Tibial nerve (tissue), 4 donors: Measurements from ENCODE around the gene TMC7. TPM values are rescaled to one million over a fixed set of nuclear protein-coding genes. Genes with fewer than 3 reads are reported as not detected.

ENCODE experiments used
- DNase-seq, 2 donors: peaks; one replicate each; pipeline ENCODE4 v3.0.0-alpha.2; 2019; ENCODE audit warnings: low spot score in 2 of 2
- H3K27ac ChIP-seq, 4 donors: fragments of 200-600 bp; sonication (generic) in 3 of 4; one replicate each; pipeline ENCODE4 v1.5.1; 2017 to 2019; ENCODE audit warnings: mild to moderate bottlenecking in 1 of 4
- H3K27me3 ChIP-seq, 2 donors: fragments of 200-600 bp; sonication (generic) in 1 of 2; one replicate each; pipeline versions ENCODE4 v1.5.1 to v1.6.0; 2017 to 2019
- H3K36me3 ChIP-seq, 3 donors: fragments of 200-600 bp; sonication (generic); one replicate each; pipeline ENCODE4 v1.5.1; 2018 to 2019
- H3K4me1 ChIP-seq, 4 donors: fragments of 200-600 bp; sonication (generic) in 3 of 4; one replicate each; pipeline ENCODE4 v1.5.1; 2017 to 2019
- H3K4me3 ChIP-seq, 4 donors: fragments of 200-600 bp; sonication (generic) in 3 of 4; one replicate each; pipeline ENCODE4 v1.5.1; 2017 to 2019; ENCODE audit warnings: mild to moderate bottlenecking in 1 of 4, moderate library complexity in 1 of 4
- H3K9me3 ChIP-seq, 4 donors: fragments of 200-600 bp; sonication (generic) in 3 of 4; one replicate each; pipeline ENCODE4 v1.5.1; 2017 to 2019
- EP300 ChIP-seq, 2 donors: sonication (generic); formaldehyde crosslinking; IDR thresholded peaks; one replicate each; pipeline ENCODE4 v1.6.1; 2017; ENCODE audit warnings: antibody characterized with exemption in 2 of 2, mild to moderate bottlenecking in 1 of 2
- POLR2A ChIP-seq, 2 donors: fragments of 450-650 bp; IDR thresholded peaks; one replicate each; pipeline ENCODE4 v1.6.1; 2017; ENCODE audit warnings: antibody characterized with exemption in 2 of 2, mild to moderate bottlenecking in 2 of 2, moderate library complexity in 2 of 2
- WGBS, 2 donors: methylation state at CpG; one replicate each; pipeline ENCODE4 v1.1.5; 2018; 5-methylcytosine and 5-hydroxymethylcytosine counted together
- total RNA-seq, 4 donors: library from RNA; depleted of rRNA; stranded (reverse); fragments of >200 nt; gene quantifications; one replicate each; pipeline ENCODE4 v1.1.0, GENCODE V29; 2016
- TF ChIP-seq, protein P1 (sequence below), 5 experiments: fragments of 200-600 bp in 3 of 5; fragments of 450-650 bp in 2 of 5; sonication (generic) in 3 of 5; IDR thresholded peaks; one replicate each; pipeline ENCODE4 v1.5.1; 2016 to 2019; ENCODE audit warnings: antibody characterized with exemption in 5 of 5, mild to moderate bottlenecking in 3 of 5, moderate library complexity in 2 of 5

The TMC7 gene
- total RNA-seq, 4 donors from 2014 or later, result 3.3 to 8.1 (median 4.5) TPM

DNA sequence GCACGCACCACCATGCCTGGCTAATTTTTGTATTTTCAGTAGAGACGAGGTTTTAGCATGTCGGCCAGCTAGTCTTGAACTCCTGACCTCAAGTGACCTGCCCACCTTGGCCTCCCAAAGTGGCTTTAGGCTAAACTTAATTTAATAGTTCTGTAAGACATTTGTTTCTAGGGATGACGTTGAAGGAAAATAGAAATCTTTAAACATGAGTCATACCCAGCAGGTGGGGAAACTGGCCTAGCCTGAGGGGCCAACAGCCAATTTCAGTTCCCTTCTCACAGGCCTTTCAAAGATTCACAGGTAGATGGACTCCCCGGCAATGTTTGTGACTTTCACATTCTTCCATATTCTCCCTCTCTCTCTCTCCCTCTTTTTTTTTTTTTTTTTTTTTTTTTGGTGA lies 111.9 kb downstream of the TMC7 start:
- Histone ChIP-seq H3K36me3 (no peaks in the 10 kb centered on the region), H3K9me3 (peaks cover 0 to 3% (median 0%) of the 10 kb centered on the region in 4 donors), H3K4me1 (no peaks in the 10 kb centered on the region), H3K27me3 (no peaks in the 10 kb centered on the region), H3K27ac (no peak overlapping the region), H3K4me3 (no peak overlapping the region)
- 67 to 75% methylated on average over 5 of the region's 5 CpGs for WGBS, 2 donors
- no peak for TF ChIP-seq POLR2A (IDR thresholded peaks at IDR 0.05)
- no peak for TF ChIP-seq EP300 (IDR thresholded peaks at IDR 0.05)
- TF ChIP-seq, protein P1, sequence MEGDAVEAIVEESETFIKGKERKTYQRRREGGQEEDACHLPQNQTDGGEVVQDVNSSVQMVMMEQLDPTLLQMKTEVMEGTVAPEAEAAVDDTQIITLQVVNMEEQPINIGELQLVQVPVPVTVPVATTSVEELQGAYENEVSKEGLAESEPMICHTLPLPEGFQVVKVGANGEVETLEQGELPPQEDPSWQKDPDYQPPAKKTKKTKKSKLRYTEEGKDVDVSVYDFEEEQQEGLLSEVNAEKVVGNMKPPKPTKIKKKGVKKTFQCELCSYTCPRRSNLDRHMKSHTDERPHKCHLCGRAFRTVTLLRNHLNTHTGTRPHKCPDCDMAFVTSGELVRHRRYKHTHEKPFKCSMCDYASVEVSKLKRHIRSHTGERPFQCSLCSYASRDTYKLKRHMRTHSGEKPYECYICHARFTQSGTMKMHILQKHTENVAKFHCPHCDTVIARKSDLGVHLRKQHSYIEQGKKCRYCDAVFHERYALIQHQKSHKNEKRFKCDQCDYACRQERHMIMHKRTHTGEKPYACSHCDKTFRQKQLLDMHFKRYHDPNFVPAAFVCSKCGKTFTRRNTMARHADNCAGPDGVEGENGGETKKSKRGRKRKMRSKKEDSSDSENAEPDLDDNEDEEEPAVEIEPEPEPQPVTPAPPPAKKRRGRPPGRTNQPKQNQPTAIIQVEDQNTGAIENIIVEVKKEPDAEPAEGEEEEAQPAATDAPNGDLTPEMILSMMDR (IDR thresholded peaks at IDR 0.05), result no peak
- no peak for DNase-seq

DNA sequence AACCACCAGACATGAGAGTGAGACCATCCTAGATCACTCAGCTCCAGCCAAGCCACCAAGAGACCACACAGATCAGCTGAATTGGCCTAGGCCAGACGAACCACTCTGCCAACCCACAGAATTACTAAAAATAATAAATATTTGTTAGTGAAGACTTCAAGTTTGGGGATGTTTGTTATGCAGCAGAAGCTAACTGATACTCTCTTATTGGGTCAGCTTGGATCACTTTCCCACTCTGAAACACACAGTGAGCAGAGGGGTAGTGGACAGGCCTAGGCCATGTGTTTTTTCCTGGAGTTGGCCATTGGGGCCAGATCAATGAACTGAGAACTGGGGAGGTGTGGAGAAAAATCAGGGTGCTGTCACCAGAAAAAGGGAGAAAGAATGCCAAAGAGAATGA lies 114.4 kb downstream of the TMC7 start:
- no peaks in the 10 kb centered on the region for H3K27me3 ChIP-seq
- H3K36me3 ChIP-seq, result no peaks in the 10 kb centered on the region
- TF ChIP-seq POLR2A (IDR thresholded peaks at IDR 0.05) (no peak), EP300 (IDR thresholded peaks at IDR 0.05) (no peak)
- TF ChIP-seq, protein P1 (IDR thresholded peaks at IDR 0.05), result no peak
- no peak overlapping the region for H3K4me3 ChIP-seq
- H3K9me3 ChIP-seq, result peaks cover 0 to 3% (median 0%) of the 10 kb centered on the region in 4 donors
- H3K4me1 ChIP-seq, result no peaks in the 10 kb centered on the region
- no peak for DNase-seq
- H3K27ac ChIP-seq, result no peak overlapping the region
- 71 to 100% methylated on average over 1 of the region's 1 CpG for WGBS, 2 donors

DNA sequence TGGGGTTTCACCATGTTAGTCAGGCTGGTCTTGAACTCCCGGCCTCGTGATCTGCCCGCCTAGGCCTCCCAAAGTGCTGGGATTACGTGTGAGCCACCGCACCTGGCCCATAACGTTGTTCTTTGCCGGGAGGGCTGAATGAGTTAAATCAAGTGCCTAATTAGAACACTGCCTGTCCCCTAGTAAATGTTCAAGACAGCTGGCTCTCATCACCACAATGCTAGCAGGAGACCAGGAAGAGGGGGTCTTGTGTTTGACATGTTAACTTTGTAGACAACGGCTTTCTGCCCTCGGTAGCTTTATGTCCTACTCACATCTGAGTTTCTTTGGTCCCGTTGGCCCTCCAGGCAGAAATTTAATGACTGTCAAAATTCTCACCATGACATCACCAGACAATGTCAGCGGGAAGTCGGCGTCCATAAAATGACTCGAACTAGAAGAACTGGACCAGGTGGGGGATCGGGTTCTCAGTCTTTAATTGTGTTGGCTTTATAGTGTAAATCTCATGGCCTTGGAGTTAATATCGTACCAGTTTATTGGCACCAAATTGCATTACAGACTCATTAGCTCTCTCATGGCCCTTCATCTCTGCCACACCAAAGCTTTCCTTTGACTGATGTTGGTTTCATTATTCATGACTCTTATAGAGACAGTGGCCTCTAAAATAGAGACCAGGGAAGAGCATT lies 118.6 kb downstream of the TMC7 start:
- 47 to 56% methylated on average over 13 to 16 of the region's 16 CpGs for WGBS, 2 donors
- H3K36me3 ChIP-seq, result no peaks in the 10 kb centered on the region

DNA sequence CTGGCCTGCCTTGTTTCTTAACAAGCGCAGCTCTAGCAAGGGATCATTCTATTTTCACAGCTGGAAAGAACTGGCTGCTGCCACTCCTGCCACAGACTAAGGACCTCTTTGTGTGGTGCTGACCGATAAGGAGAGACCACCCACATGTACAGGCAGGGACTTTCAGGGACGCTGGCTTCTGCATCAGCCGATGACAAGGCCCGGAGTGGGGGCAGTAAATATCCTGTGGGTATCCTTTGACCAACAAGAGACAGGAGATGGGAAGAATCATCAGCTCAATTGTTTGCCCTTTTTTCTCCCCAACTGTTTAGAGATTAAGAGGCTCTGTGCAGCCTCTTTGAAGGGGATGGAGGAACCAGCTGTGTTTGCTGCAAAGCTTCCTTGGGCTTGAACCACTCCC lies 120.9 kb downstream of the TMC7 start:
- 33 to 37% methylated on average over 4 to 5 of the region's 5 CpGs for WGBS, 2 donors
- H3K36me3 ChIP-seq, result no peaks in the 10 kb centered on the region

More for the DNA sequence above, 118.6 kb downstream of the TMC7 start:
- H3K9me3 ChIP-seq, result peaks cover 0 to 3% (median 0%) of the 10 kb centered on the region in 4 donors
- DNase-seq, result no peak
- H3K27me3 ChIP-seq, result no peaks in the 10 kb centered on the region
- TF ChIP-seq POLR2A (IDR thresholded peaks at IDR 0.05), result no peak
- TF ChIP-seq, protein P1 (IDR thresholded peaks at IDR 0.05), result no peak
- TF ChIP-seq EP300 (IDR thresholded peaks at IDR 0.05), result no peak
- H3K27ac ChIP-seq, result no peak overlapping the region
- no peak overlapping the region for H3K4me3 ChIP-seq
- H3K4me1 ChIP-seq, result no peaks in the 10 kb centered on the region

DNA sequence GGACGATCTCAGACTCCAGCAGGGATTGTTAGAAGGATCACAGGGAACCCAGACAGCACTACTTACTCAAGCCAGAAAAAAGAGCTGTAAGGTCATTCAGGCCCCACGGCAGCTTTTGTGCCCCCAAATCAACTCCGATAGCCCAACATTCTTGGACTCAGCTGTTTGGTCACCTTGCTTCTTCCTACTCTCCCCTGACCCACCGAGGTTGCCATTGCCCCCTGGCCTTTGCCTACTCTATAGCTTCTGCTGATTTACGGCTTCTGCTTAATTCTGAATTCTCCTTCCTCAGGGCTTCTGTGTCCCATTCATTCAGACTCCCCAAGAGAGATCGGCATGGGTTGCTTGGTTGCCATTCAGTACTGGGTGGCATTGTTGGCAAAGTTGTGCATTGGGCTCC lies 121.4 kb downstream of the TMC7 start:
- WGBS, 2 donors, result 48 to 52% methylated on average over 6 of the region's 6 CpGs
- Histone ChIP-seq H3K4me1 (no peaks in the 10 kb centered on the region), H3K4me3 (no peak overlapping the region), H3K9me3 (peaks cover 0 to under 1% (median 0%) of the 10 kb centered on the region in 4 donors), H3K36me3 (no peaks in the 10 kb centered on the region), H3K27me3 (no peaks in the 10 kb centered on the region), H3K27ac (no peak overlapping the region)
- TF ChIP-seq POLR2A (IDR thresholded peaks at IDR 0.05) (no peak), EP300 (IDR thresholded peaks at IDR 0.05) (no peak)
- TF ChIP-seq, protein P1 (IDR thresholded peaks at IDR 0.05), result no peak
- no peak for DNase-seq

More for the DNA sequence above, 120.9 kb downstream of the TMC7 start:
- TF ChIP-seq EP300 (IDR thresholded peaks at IDR 0.05) (no peak), POLR2A (IDR thresholded peaks at IDR 0.05) (no peak)
- TF ChIP-seq, protein P1 (IDR thresholded peaks at IDR 0.05), result no peak
- Histone ChIP-seq H3K4me1 (no peaks in the 10 kb centered on the region), H3K4me3 (no peak overlapping the region), H3K9me3 (peaks cover 0 to 3% (median 0%) of the 10 kb centered on the region in 4 donors), H3K27ac (no peak overlapping the region), H3K27me3 (no peaks in the 10 kb centered on the region)
- no peak for DNase-seq
